Panc1 (cell line): ENCODE data around the gene PEPD. TPM values are rescaled to one million over a fixed set of nuclear protein-coding genes. Genes with fewer than 3 reads are reported as not detected.

Experiments used
- ATAC-seq: fragments of 200-7000 bp; cut with Tn5 transposase; 2 replicates; pipeline ENCODE4 v1.9.1; 2020; ENCODE audit warnings: mild to moderate bottlenecking, moderate library complexity
- BruUV-seq: library from RNA; stranded (reverse); fragments of 400-500 nt; replicated peaks from 2 replicates; lab custom pipeline; 2021; lab: Mats Ljungman, UMichigan
- CTCF ChIA-PET: fragments of 300-600 bp; sonication (Branson Sonifier 250); formaldehyde crosslinking; loops from one replicate; lab custom pipeline; 2022; ENCODE audit warnings: antibody characterized with exemption; lab: Charles Lee
- POLR2A ChIA-PET: fragments of 300-600 bp; sonication (Branson Sonifier 250); formaldehyde crosslinking; loops from one replicate; lab custom pipeline; 2022; ENCODE audit warnings: antibody characterized with exemption; lab: Charles Lee
- DNase-seq: peaks from one replicate; pipeline ENCODE4 v3.0.0-alpha.2; 2010; ENCODE audit warnings: low read depth, low spot score
- H3K27ac ChIP-seq: 2 replicates; pipeline ENCODE4 v1.5.1; 2011; ENCODE audit warnings: mild to moderate bottlenecking, low read length, inconsistent platforms
- H3K27me3 ChIP-seq: fragments of 200-500 bp; sonication (Bioruptor generic); 2 replicates; pipeline ENCODE4 v1.6.0; 2014; ENCODE audit warnings: low read length, inconsistent platforms; ENCODE audit not compliant: control insufficient read depth, insufficient read depth
- H3K36me3 ChIP-seq: fragments of 200-500 bp; sonication (Bioruptor generic); 2 replicates; pipeline ENCODE4 v1.5.1; 2014; ENCODE audit warnings: inconsistent platforms, mild to moderate bottlenecking, low read length, moderate library complexity; ENCODE audit not compliant: control insufficient read depth, insufficient read depth
- H3K4me1 ChIP-seq: 2 replicates; pipeline ENCODE4 v1.5.1; 2011; ENCODE audit warnings: inconsistent platforms, mild to moderate bottlenecking, low read length, moderate library complexity; ENCODE audit not compliant: control insufficient read depth, insufficient read depth
- H3K4me3 ChIP-seq, 2 experiments: 2 replicates each; pipeline ENCODE4 v1.5.1; 2011 to 2012; ENCODE audit warnings: low read depth in 2 of 2, low read length in 2 of 2, mild to moderate bottlenecking in 2 of 2, inconsistent platforms in 1 of 2, moderate library complexity in 1 of 2
- H3K9me3 ChIP-seq: fragments of 200-500 bp; sonication (Bioruptor generic); 2 replicates; pipeline ENCODE4 v1.5.1; 2014; ENCODE audit warnings: low read depth, mild to moderate bottlenecking, inconsistent platforms, low read length, moderate library complexity; ENCODE audit not compliant: control insufficient read depth, insufficient read depth
- POLR2AphosphoS5 ChIP-seq: IDR thresholded peaks from 2 replicates; pipeline ENCODE4 v1.6.1; 2012; ENCODE audit warnings: mild to moderate bottlenecking, low read depth, low read length, moderate library complexity
- REST ChIP-seq, 2 experiments: IDR thresholded peaks; 2 replicates each; pipeline ENCODE4 v1.6.1; 2011 to 2012; ENCODE audit warnings: low read depth in 2 of 2, control low read depth in 1 of 2, low read length in 1 of 2, mild to moderate bottlenecking in 1 of 2, moderate library complexity in 1 of 2; ENCODE audit not compliant: insufficient read depth in 1 of 2
- SIN3A ChIP-seq: IDR thresholded peaks from 2 replicates; pipeline ENCODE4 v1.6.1; 2012; ENCODE audit warnings: low read depth, mild to moderate bottlenecking, low read length, moderate library complexity, borderline replicate concordance; ENCODE audit not compliant: insufficient read depth
- TCF7L2 ChIP-seq: IDR thresholded peaks from 2 replicates; pipeline ENCODE4 v1.6.1; 2011; ENCODE audit warnings: mild to moderate bottlenecking, low read depth, low read length, inconsistent platforms
- in situ Hi-C: cut with HindIII; loops from 2 replicates; pipeline ENCODE4 v1.10.0; 2016; ENCODE audit warnings: low sequenced_read_pairs, low pct_unique_long_range_greater_than_20kb
- intact Hi-C: fragments of 100-400 bp; cut with micrococcal nuclease; formaldehyde crosslinking; loops from one replicate; pipeline ENCODE4 v1.10.0; 2022; ENCODE audit not compliant: unreplicated experiment
- total RNA-seq: library from RNA; stranded (reverse); gene quantifications from one replicate; pipeline ENCODE4 v1.2.1, GENCODE V29; 2021; ENCODE audit not compliant: unreplicated experiment
- TF ChIP-seq, protein P1 (sequence below): fragments of 450-650 bp; IDR thresholded peaks from 2 replicates; pipeline ENCODE4 v1.5.1; 2017; ENCODE audit warnings: mild to moderate bottlenecking

Gene PEPD
- total RNA-seq, 1 experiment from 2014 or later, result 102 TPM

GRCh38 chr19:33405553-33406461, 115.8 kb downstream of the PEPD start:
- CTCF ChIA-PET, result interaction anchor here (0.5 to 1.3 kb wide), 4 partner anchors 36 to 183 kb away, joined by 3 to 7 read pairs (median 4); no protein-coding TSS in a partner anchor
- in situ Hi-C loops, result no loop called here
- Histone ChIP-seq H3K27ac (no peak overlapping the region), H3K9me3 (no peaks in the 10 kb centered on the region), H3K27me3 (no peaks in the 10 kb centered on the region), H3K4me3 (no peak overlapping the region), H3K36me3 (no peaks in the 10 kb centered on the region), H3K4me1 (no peaks in the 10 kb centered on the region)
- no TSS peak for BruUV-seq
- ATAC-seq (no peak), DNase-seq (no peak)
- TF ChIP-seq, protein P1, sequence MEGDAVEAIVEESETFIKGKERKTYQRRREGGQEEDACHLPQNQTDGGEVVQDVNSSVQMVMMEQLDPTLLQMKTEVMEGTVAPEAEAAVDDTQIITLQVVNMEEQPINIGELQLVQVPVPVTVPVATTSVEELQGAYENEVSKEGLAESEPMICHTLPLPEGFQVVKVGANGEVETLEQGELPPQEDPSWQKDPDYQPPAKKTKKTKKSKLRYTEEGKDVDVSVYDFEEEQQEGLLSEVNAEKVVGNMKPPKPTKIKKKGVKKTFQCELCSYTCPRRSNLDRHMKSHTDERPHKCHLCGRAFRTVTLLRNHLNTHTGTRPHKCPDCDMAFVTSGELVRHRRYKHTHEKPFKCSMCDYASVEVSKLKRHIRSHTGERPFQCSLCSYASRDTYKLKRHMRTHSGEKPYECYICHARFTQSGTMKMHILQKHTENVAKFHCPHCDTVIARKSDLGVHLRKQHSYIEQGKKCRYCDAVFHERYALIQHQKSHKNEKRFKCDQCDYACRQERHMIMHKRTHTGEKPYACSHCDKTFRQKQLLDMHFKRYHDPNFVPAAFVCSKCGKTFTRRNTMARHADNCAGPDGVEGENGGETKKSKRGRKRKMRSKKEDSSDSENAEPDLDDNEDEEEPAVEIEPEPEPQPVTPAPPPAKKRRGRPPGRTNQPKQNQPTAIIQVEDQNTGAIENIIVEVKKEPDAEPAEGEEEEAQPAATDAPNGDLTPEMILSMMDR, result no peak
- TF ChIP-seq TCF7L2 (no peak), REST (IDR thresholded peaks at IDR 0.05; ENCODE audit: insufficient read depth in 1 of 2, low read depth in 2 of 2, low read length in 1 of 2) (no peak), POLR2AphosphoS5 (no peak), SIN3A (no peak)
- intact Hi-C loops, result loop anchor here (2.0 kb wide), 1 partner anchor 165 kb away; no protein-coding TSS in a partner anchor
- POLR2A ChIA-PET, result no interaction called here

GRCh38 chr19:33405254-33405552, 116.4 kb downstream of the PEPD start:
- ChIA-PET POLR2A (no interaction called here), CTCF (interaction anchor here (0.5 kb wide), 1 partner anchor 164 kb away, joined by 17 read pairs; no protein-coding TSS in a partner anchor)
- in situ Hi-C loops, result no loop called here
- BruUV-seq, result no TSS peak
- Histone ChIP-seq H3K4me3 (no peak overlapping the region), H3K36me3 (no peaks in the 10 kb centered on the region), H3K27me3 (no peaks in the 10 kb centered on the region), H3K9me3 (no peaks in the 10 kb centered on the region), H3K27ac (no peak overlapping the region), H3K4me1 (no peaks in the 10 kb centered on the region)
- TF ChIP-seq REST (IDR thresholded peaks at IDR 0.05; ENCODE audit: insufficient read depth in 1 of 2, low read depth in 2 of 2, low read length in 1 of 2) (no peak), SIN3A (no peak), POLR2AphosphoS5 (no peak), TCF7L2 (no peak)
- TF ChIP-seq, protein P1, result no peak
- DNase-seq (no peak), ATAC-seq (no peak)
- intact Hi-C loops, result no loop called here
